Lung (tissue), 12 donors: ENCODE measurements around the gene COMMD3. TPM values are rescaled to one million over a fixed set of nuclear protein-coding genes. Genes with fewer than 3 reads are reported as not detected.

Experiments used
- ATAC-seq: fragments of 200-7000 bp; cut with Tn5 transposase; one replicate; pipeline ENCODE4 v1.9.1; 2020; ENCODE audit warnings: moderate number of reproducible peaks; ENCODE audit not compliant: insufficient read depth, low FRiP score
- DNase-seq, 3 donors: peaks; one replicate each; pipeline ENCODE4 v3.0.0-alpha.2; 2013 to 2017
- H3K27ac ChIP-seq, 2 donors: one replicate each; pipeline ENCODE4 v1.5.1; 2013; ENCODE audit warnings: mild to moderate bottlenecking in 2 of 2, moderate library complexity in 2 of 2, control low read depth in 1 of 2, inconsistent platforms in 1 of 2, low read depth in 1 of 2, low read length in 1 of 2
- H3K27me3 ChIP-seq, 3 donors: one replicate each; pipeline ENCODE4 v1.5.1; 2013; ENCODE audit warnings: low read length in 2 of 3; ENCODE audit not compliant: control insufficient read depth in 3 of 3, insufficient read depth in 3 of 3
- H3K36me3 ChIP-seq, 4 donors: one replicate each; pipeline ENCODE4 v1.5.1; 2013; ENCODE audit warnings: low read length in 4 of 4, mild to moderate bottlenecking in 1 of 4, moderate library complexity in 1 of 4; ENCODE audit not compliant: control insufficient read depth in 4 of 4, insufficient read depth in 4 of 4
- H3K4me1 ChIP-seq, 5 donors: one replicate each; pipeline ENCODE4 v1.5.1; 2013; ENCODE audit warnings: low read length in 5 of 5, mild to moderate bottlenecking in 2 of 5, moderate library complexity in 1 of 5; ENCODE audit not compliant: control insufficient read depth in 5 of 5, insufficient read depth in 5 of 5
- H3K4me3 ChIP-seq: one replicate; pipeline ENCODE4 v1.5.1; 2013; ENCODE audit warnings: mild to moderate bottlenecking, control low read depth, moderate library complexity
- H3K9ac ChIP-seq, 2 donors: one replicate each; pipeline ENCODE4 v1.5.1; 2013; ENCODE audit warnings: low read length in 2 of 2, control low read depth in 1 of 2; ENCODE audit not compliant: insufficient read depth in 1 of 2
- H3K9me3 ChIP-seq, 4 donors: one replicate each; pipeline ENCODE4 v1.5.1; 2013; ENCODE audit warnings: low read length in 3 of 4, mild to moderate bottlenecking in 1 of 4, moderate library complexity in 1 of 4; ENCODE audit not compliant: control insufficient read depth in 4 of 4, insufficient read depth in 3 of 4
- WGBS, 2 donors: extraction: QIAGEN DNeasy Blood & Tissue Kit; methylation state at CpG; one replicate each; pipeline ENCODE4 v1.1.7; 2013; 5-methylcytosine and 5-hydroxymethylcytosine counted together
- polyA plus RNA-seq, 2 donors: library from polyadenylated mRNA; stranded (reverse); fragments of 200-250 nt; gene quantifications; one replicate each; pipeline ENCODE4 v1.2.1, GENCODE V29; 2013
- total RNA-seq, 2 donors: library from RNA; depleted of rRNA in 1 of 2; stranded (reverse); fragments of >200 nt in 1 of 2; gene quantifications; one replicate each; pipeline ENCODE4 v1.2.1, GENCODE V29; 2014 to 2021
- TF ChIP-seq, protein P1 (sequence below): IDR thresholded peaks from 2 replicates; pipeline ENCODE4 v1.5.1; 2012; ENCODE audit warnings: mild to moderate bottlenecking; ENCODE audit errors: control extremely low read depth, extremely low read depth
- donor health status: control.
- donor health status: control.
- donor health status: Bipolar disorder and iron deficiency.
- donor health status: healthy.
- donor health status: DM: yes; HTN: yes; CAD: no.

COMMD3 gene
- total and polyA plus RNA-seq, 4 donors = 40.6 to 70.3 (median 56.2) TPM

- ATAC-seq = no peak
- DNase-seq = no peak
- TF ChIP-seq, protein P1, sequence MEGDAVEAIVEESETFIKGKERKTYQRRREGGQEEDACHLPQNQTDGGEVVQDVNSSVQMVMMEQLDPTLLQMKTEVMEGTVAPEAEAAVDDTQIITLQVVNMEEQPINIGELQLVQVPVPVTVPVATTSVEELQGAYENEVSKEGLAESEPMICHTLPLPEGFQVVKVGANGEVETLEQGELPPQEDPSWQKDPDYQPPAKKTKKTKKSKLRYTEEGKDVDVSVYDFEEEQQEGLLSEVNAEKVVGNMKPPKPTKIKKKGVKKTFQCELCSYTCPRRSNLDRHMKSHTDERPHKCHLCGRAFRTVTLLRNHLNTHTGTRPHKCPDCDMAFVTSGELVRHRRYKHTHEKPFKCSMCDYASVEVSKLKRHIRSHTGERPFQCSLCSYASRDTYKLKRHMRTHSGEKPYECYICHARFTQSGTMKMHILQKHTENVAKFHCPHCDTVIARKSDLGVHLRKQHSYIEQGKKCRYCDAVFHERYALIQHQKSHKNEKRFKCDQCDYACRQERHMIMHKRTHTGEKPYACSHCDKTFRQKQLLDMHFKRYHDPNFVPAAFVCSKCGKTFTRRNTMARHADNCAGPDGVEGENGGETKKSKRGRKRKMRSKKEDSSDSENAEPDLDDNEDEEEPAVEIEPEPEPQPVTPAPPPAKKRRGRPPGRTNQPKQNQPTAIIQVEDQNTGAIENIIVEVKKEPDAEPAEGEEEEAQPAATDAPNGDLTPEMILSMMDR = no peak
- Histone ChIP-seq H3K36me3 (no peaks in the 10 kb centered on the region), H3K9me3 (no peaks in the 10 kb centered on the region), H3K4me3 (no peak overlapping the region), H3K27ac (no peak overlapping the region), H3K4me1 (peaks cover 0 to 13% (median 0%) of the 10 kb centered on the region in 5 donors), H3K9ac (no peak overlapping the region), H3K27me3 (peaks cover 0 to 13% (median 6%) of the 10 kb centered on the region in 3 donors)
- WGBS, 2 donors = 22 to 42% methylated on average over 2 of the region's 2 CpGs
Observed at GRCh38 chr10:22314852-22315251, 1.3 kb upstream of the COMMD3 start.

GRCh38 chr10:22315455-22316285, 518 bp upstream of the COMMD3 start:
- Histone ChIP-seq H3K9ac (peak overlapping the region; percentile 80 to 94), H3K36me3 (no peaks in the 10 kb centered on the region), H3K27ac (peak overlapping the region; percentile 94 to 97), H3K4me1 (peaks cover 0 to 17% (median 0%) of the 10 kb centered on the region in 5 donors), H3K9me3 (no peaks in the 10 kb centered on the region), H3K4me3 (peak overlapping the region; percentile 90), H3K27me3 (peaks cover 0 to 13% (median 6%) of the 10 kb centered on the region in 3 donors)
- WGBS, 2 donors = 1% methylated on average over 49 to 53 of the region's 53 CpGs
- TF ChIP-seq, protein P1 = no peak
- ATAC-seq (peak; percentile 2), DNase-seq (no peak)

DNA sequence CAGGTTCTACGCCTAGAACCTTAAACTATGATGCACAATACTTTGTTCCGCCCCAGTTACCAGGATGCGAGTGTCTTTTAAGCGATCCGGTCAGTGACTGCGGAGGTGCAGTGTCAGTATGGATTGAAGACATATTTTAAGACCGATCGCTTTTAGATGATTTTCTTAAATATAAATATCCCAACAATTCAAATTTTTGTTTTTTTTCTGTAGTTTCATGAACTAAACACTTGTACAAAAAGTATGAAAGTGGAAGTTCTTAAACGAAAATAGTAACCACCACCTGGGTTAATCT, 835 bp downstream of the COMMD3 start:
- 4 to 10% methylated on average over 9 of the region's 9 CpGs for WGBS, 2 donors
- Histone ChIP-seq H3K9me3 (no peaks in the 10 kb centered on the region), H3K4me3 (peak overlapping the region; percentile 90), H3K36me3 (no peaks in the 10 kb centered on the region), H3K27ac (peak overlapping the region; percentile 92 to 97), H3K4me1 (peaks cover 0 to 17% (median 0%) of the 10 kb centered on the region in 5 donors), H3K9ac (peak overlapping the region; percentile 86 to 94), H3K27me3 (peaks cover 0 to 13% (median 7%) of the 10 kb centered on the region in 3 donors)
- ATAC-seq = no peak
- TF ChIP-seq, protein P1 = no peak
- DNase-seq = no peak
